Fibroblast of peridontal ligament (primary cell): ENCODE data around the gene SUCLA2.
A peak's percentile ranks its signal among the peaks of the same experiment; 100 is the strongest.
"Not testable (repeated sequence)": the region's sequence is repeated elsewhere in the genome, so short reads cannot be mapped to it uniquely, and the experiment has no call there.

ENCODE experiments used
- DNase-seq: peaks from one replicate; pipeline ENCODE4 v3.0.0-alpha.2; 2010; ENCODE audit errors: extremely low read depth

SUCLA2 gene

GRCh38 chr13:48001114-48001881 is at the start of gene SUCLA2:
SUCLA2 (minus strand) TSS chr13:48001273; CDS start chr13:48001269, 4 bp downstream.
- peak; percentile 76 for DNase-seq

- DNase-seq = no peak
Measured at GRCh38 chr13:48050550-48050949, 49.5 kb upstream of the SUCLA2 start.

DNA sequence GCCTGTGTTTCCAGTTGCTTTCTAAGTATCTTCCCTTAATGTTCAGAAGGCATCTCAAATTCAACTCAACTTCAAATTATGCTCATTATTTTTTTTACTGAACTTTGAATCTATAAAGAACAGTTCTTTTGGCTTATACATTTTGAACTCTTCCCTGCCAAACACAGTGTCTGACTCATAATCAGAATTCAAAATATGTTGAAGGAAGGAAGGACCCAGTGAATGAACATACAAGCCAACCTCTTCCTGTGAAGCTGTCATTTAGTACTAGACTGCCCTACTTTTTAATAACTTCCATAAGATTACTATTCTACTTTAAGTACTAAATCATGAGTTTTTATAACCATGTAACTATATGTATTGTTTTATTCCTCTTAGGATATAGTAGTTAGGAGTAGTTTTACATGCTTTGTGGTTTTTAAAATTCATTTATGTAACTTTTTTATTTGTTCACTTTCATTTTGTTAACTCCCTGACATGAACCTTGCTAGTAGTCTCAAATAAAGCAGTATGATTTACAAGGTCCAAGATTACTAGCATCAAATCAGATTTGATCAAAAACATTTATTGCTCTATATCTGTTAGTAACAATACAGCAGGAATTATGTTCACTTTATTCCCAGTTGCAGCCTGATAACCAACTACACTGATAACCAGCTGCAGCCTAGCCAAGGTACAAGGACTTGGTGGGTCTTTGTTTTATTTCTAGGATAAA is 42.9 kb upstream of the SUCLA2 start:
- DNase-seq = peak; percentile 79

- no peak for DNase-seq
Measured at GRCh38 chr13:48042894-48043293, 41.8 kb upstream of the SUCLA2 start.

- peak; percentile 26 for DNase-seq
Measured at GRCh38 chr13:48040896-48041295, 39.8 kb upstream of the SUCLA2 start.

DNA sequence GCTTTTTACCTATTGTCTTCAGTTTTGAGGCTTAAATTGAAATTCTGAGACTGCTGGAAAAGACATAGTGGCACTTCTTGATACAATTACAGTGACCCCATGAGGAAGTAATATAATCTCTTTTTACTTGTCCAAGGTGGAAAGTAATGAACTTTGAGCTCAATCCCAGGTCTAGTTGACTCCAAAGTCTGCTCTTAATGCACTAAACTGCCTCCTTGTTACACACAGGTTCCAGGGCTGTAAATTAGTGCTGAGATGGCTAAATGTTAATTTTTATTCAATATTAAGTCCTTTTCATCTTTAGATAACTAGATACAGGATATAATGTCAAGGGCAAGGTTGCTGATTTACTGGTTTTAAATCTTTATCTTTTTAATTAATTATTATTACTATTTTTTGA is 39.0 kb upstream of the SUCLA2 start:
- DNase-seq = no peak

- no peak for DNase-seq
Measured at GRCh38 chr13:48038761-48039160, 37.7 kb upstream of the SUCLA2 start.

- DNase-seq = peak; percentile 96
Measured at GRCh38 chr13:48037346-48038173, 36.5 kb upstream of the SUCLA2 start, which contains the start of gene NUDT15. NUDT15 (plus strand) TSS chr13:48037726; CDS start chr13:48037747, 21 bp downstream.

GRCh38 chr13:48029859-48030258 is 28.8 kb upstream of the SUCLA2 start:
- DNase-seq = no peak

- no peak for DNase-seq
Measured at GRCh38 chr13:48028066-48028465, 27.0 kb upstream of the SUCLA2 start.

GRCh38 chr13:48019796-48020195 is 18.7 kb upstream of the SUCLA2 start:
- no peak for DNase-seq

DNA sequence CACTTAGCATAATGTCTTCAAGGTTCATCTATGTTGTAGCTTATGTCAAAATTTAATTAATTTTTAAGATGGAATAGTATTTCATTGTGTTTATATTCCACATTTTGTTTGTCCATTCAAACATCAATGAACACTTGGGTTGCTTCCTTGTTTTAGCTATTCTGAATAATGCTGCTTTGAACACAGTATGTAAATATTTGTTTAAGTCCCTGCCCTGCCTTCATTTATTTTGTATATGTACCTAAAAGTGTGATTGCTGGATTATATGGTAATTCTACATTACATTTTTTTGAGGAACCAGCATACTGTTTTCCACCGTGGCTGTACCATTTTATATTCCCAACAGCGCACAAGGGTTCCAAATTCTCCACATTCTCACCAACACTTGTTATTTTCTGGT is 17.6 kb upstream of the SUCLA2 start:
- DNase-seq = no peak

- DNase-seq = no peak
Measured at GRCh38 chr13:48014359-48014758, 13.3 kb upstream of the SUCLA2 start.

DNA sequence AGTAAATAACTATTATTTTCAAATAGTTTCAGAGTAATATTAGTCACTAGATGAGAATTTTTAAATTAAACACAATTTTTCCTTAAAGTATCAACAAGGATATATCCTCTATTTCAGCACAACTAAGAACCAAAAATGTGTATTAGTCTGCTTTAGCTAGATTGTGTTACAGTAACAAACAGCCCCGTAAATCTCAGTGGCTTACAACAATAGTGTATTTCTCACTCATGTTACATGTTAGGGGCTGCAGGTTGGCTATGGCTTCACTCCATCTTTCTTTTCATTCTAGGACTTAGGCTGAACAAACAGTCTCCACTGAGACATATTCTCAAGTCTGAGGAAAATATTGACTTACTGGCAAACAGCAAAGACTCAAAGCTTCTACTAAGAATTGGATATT is 11.6 kb upstream of the SUCLA2 start:
- DNase-seq = no peak

DNA sequence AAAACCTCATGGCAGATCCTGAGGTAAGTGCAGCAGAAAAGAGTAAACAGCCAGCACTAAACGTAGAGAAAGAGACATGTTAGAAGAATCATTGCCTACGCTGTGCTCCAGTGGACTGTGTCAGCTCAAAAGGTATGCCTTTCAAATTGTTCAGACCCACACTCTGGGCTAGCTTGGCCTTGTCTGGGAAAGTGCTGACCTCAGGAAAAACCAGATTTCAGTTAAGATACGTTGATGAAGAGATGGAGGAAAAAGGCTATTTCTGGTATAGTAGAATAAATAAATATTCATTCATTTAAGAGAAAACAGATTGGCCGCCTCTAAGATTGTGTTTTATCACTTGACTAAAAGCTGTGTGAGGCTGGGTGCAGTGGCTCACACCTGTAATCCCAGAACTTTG is 9.6 kb upstream of the SUCLA2 start:
- no peak for DNase-seq

GRCh38 chr13:48009284-48009683 is 8.2 kb upstream of the SUCLA2 start:
- DNase-seq = peak; percentile 87

GRCh38 chr13:48006396-48006795 is 5.3 kb upstream of the SUCLA2 start:
- DNase-seq = no peak

DNA sequence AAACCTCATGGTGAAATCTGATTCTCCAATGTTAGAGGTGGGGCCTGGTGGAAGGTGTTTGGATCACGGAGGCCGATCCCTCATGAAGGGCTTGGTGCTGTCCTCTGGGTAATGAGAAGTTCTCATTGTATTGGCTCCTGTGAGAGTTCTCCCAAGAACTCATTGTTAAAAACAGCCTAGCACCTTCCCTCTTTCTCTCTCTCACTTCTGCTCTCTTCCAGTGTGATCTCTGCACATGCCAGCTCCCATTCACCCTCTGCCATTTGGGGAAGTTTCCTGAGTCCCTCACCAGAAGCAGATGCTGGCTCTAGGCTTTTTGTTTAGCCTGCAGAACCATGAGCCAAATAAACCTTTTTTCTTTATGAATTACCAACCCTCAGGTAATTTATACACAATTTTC is 3.1 kb upstream of the SUCLA2 start:
- DNase-seq = no peak

GRCh38 chr13:48001999-48002398 is 926 bp upstream of the SUCLA2 start:
- DNase-seq = not testable (repeated sequence)

- DNase-seq = no peak
Measured at GRCh38 chr13:48000559-48001113, 437 bp downstream of the SUCLA2 start.

- DNase-seq = no peak
Measured at GRCh38 chr13:47999973-48000372, 1.1 kb downstream of the SUCLA2 start.

DNA sequence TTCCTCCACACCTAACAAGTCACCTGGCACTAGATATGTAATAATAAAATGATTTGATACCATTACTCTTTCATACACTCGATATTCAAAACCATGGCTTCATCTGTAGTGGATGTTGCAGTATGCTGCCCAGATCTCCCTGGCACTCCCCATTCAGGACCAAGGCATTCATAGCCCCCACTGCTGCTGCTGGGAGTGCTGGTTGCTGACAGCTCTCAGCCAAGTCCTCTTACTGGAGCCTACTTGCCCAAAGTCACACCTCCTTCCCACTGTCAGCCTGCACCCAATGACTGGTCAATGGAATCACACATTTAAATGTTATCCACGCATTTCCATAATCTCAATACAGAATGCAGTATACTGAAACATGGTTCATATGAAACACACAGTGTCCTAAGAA is 3.7 kb downstream of the SUCLA2 start:
- DNase-seq = no peak
